Keratinocyte (primary cell): ENCODE measurements around the gene CCDC172. TPM values are rescaled to one million over a fixed set of nuclear protein-coding genes. Genes with fewer than 3 reads are reported as not detected.
A peak's percentile ranks its signal among the peaks of the same experiment; 100 is the strongest.

Experiments
- DNase-seq: peaks from one replicate; pipeline ENCODE4 v3.0.0-alpha.2; 2011; ENCODE audit warnings: low read depth, missing footprints, low spot score
- FAIRE-seq: peaks from 2 replicates; lab custom pipeline; 2011; peaks lifted over from hg19 to GRCh38; lab: Jason Lieb, UNC
- H2AFZ ChIP-seq: 2 replicates; pipeline ENCODE4 v1.6.0; 2012; ENCODE audit warnings: low read length, control low read depth, inconsistent platforms; ENCODE audit not compliant: control insufficient read depth
- H3K27ac ChIP-seq: 2 replicates; pipeline ENCODE4 v1.5.1; 2011; ENCODE audit warnings: low read length; ENCODE audit not compliant: control insufficient read depth, insufficient read depth
- H3K27me3 ChIP-seq: 3 replicates; pipeline ENCODE4 v1.6.0; 2011; ENCODE audit warnings: low read length; ENCODE audit not compliant: control insufficient read depth, insufficient read depth; ENCODE audit errors: extremely low read depth
- H3K36me3 ChIP-seq, 2 experiments: 2 replicates in 1 of 2; 3 replicates in 1 of 2; pipeline ENCODE4 v1.5.1; 2011; ENCODE audit warnings: low read length in 2 of 2, mild to moderate bottlenecking in 1 of 2; ENCODE audit not compliant: control insufficient read depth in 2 of 2, insufficient read depth in 2 of 2; ENCODE audit errors: extremely low read depth in 1 of 2
- H3K4me1 ChIP-seq: 3 replicates; pipeline ENCODE4 v1.5.1; 2011; ENCODE audit warnings: low read length; ENCODE audit not compliant: control insufficient read depth, insufficient read depth; ENCODE audit errors: extremely low read depth
- H3K4me2 ChIP-seq: 3 replicates; pipeline ENCODE4 v1.6.0; 2011; ENCODE audit warnings: low read depth, low read length; ENCODE audit not compliant: control insufficient read depth, insufficient read depth; ENCODE audit errors: extremely low read depth
- H3K4me3 ChIP-seq, 3 experiments: fragments of 200-600 bp in 1 of 3; sonication (generic) in 1 of 3; 2 replicates in 2 of 3; 3 replicates in 1 of 3; pipeline ENCODE4 v1.5.1; 2011 to 2016; ENCODE audit warnings: low read length in 3 of 3, mild to moderate bottlenecking in 3 of 3, control low read depth in 2 of 3, inconsistent platforms in 1 of 3, low read depth in 1 of 3, mixed read lengths in 1 of 3, mixed run types in 1 of 3, moderate library complexity in 1 of 3; ENCODE audit not compliant: control insufficient read depth in 2 of 3, insufficient read depth in 2 of 3; ENCODE audit errors: extremely low read depth in 1 of 3
- H3K79me2 ChIP-seq: 2 replicates; pipeline ENCODE4 v1.6.0; 2012; ENCODE audit warnings: low read length; ENCODE audit not compliant: control insufficient read depth, insufficient read depth
- H3K9ac ChIP-seq: 3 replicates; pipeline ENCODE4 v1.6.0; 2011; ENCODE audit warnings: low read length; ENCODE audit not compliant: control insufficient read depth, insufficient read depth; ENCODE audit errors: extremely low read depth
- H3K9me1 ChIP-seq: 3 replicates; pipeline ENCODE4 v1.6.0; 2011; ENCODE audit warnings: low read length; ENCODE audit not compliant: control insufficient read depth, insufficient read depth; ENCODE audit errors: extremely low read depth
- H3K9me3 ChIP-seq: 2 replicates; pipeline ENCODE4 v1.5.1; 2012; ENCODE audit warnings: low read depth, low read length; ENCODE audit not compliant: control insufficient read depth
- H4K20me1 ChIP-seq: 3 replicates; pipeline ENCODE4 v1.6.0; 2011; ENCODE audit warnings: low read length; ENCODE audit not compliant: control insufficient read depth, insufficient read depth; ENCODE audit errors: extremely low read depth
- CTCF ChIP-seq, 3 experiments: IDR thresholded peaks in 1 of 3; conservative IDR thresholded peaks in 1 of 3; optimal IDR thresholded peaks in 1 of 3; 2 replicates in 2 of 3; 3 replicates in 1 of 3; pipeline versions ENCODE3 to v1.5.1; 2011; ENCODE audit warnings: low read length in 3 of 3, mild to moderate bottlenecking in 3 of 3, moderate library complexity in 2 of 3, control low read depth in 1 of 3, inconsistent platforms in 1 of 3; ENCODE audit not compliant: insufficient read depth in 2 of 3; ENCODE audit errors: extremely low read depth in 1 of 3
- EZH2 ChIP-seq: IDR thresholded peaks from one replicate; pipeline ENCODE4 v1.6.1; 2012; ENCODE audit warnings: inconsistent platforms, mild to moderate bottlenecking, low read length, moderate library complexity
- dilution Hi-C: fragments of 300-500 bp; cut with MboI; formaldehyde crosslinking; loops from one replicate; pipeline ENCODE4 v1.7.0; 2020; ENCODE audit warnings: low sequenced_read_pairs; ENCODE audit not compliant: extremely low pct_ligation_motif_present
- polyA plus RNA-seq, 5 experiments: library from polyadenylated mRNA; depleted of rRNA in 3 of 5; stranded (reverse) in 3 of 5; stranded (forward) in 1 of 5; unstranded in 1 of 5; fragments of >200 nt; gene quantifications; 1 replicate in 1 of 5; 2 replicates in 3 of 5; 3 replicates in 1 of 5; pipeline versions ENCODE4 v1.2.1 to v1.2.3, GENCODE V29; 2011 to 2012; ENCODE audit warnings: missing spikeins in 2 of 5, low read depth in 1 of 5, low replicate concordance in 1 of 5

CCDC172 gene
- polyA plus RNA-seq, 1 donor (not counting 4 experiments of a cell fraction or from before 2014, with no cell fraction given): not detected

- Histone ChIP-seq H3K9me1 (no peaks in the 10 kb centered on the region), H3K4me2 (peak overlapping the region; percentile 56), H3K27me3 (peaks cover under 1% of the 10 kb centered on the region), H4K20me1 (no peaks in the 10 kb centered on the region), H3K9ac (no peak overlapping the region), H3K9me3 (no peaks in the 10 kb centered on the region), H3K79me2 (no peaks in the 10 kb centered on the region), H3K36me3 (no peaks in the 10 kb centered on the region), H3K4me1 (peaks cover 8% of the 10 kb centered on the region), H3K27ac (peak overlapping the region; percentile 56), H2AFZ (no peak overlapping the region), H3K4me3 (no peak overlapping the region)
- FAIRE-seq (peak; percentile 97), DNase-seq (peak; percentile 25)
- TF ChIP-seq CTCF (optimal IDR thresholded peaks at IDR 0.05 in 1 of 3, IDR thresholded peaks at IDR 0.05 in 1 of 3, conservative IDR thresholded peaks at IDR 0.05 in 1 of 3; ENCODE audit: extremely low read depth in 1 of 3, insufficient read depth in 2 of 3, low read length in 3 of 3) (no peak), EZH2 (no peak)
- dilution Hi-C loops: no loop called here
These were observed 29.6 kb downstream of the CCDC172 start for GRCh38 chr10:116353817-116354216.

- no peaks in the 10 kb centered on the region for H3K9me1 ChIP-seq
- no peak for TF ChIP-seq EZH2
- no peak for TF ChIP-seq CTCF (optimal IDR thresholded peaks at IDR 0.05 in 1 of 3, IDR thresholded peaks at IDR 0.05 in 1 of 3, conservative IDR thresholded peaks at IDR 0.05 in 1 of 3; ENCODE audit: extremely low read depth in 1 of 3, insufficient read depth in 2 of 3, low read length in 3 of 3)
These were observed 31.1 kb downstream of the CCDC172 start for GRCh38 chr10:116355341-116355740.

More at GRCh38 chr10:116355341-116355740, 31.1 kb downstream of the CCDC172 start:
- no peaks in the 10 kb centered on the region for H4K20me1 ChIP-seq
- no peak for DNase-seq
- peaks cover 8% of the 10 kb centered on the region for H3K4me1 ChIP-seq
- H3K79me2 ChIP-seq: no peaks in the 10 kb centered on the region
- no peak overlapping the region for H2AFZ ChIP-seq
- no peaks in the 10 kb centered on the region for H3K27me3 ChIP-seq
- no peaks in the 10 kb centered on the region for H3K36me3 ChIP-seq
- H3K27ac ChIP-seq: no peak overlapping the region
- no peak for FAIRE-seq
- H3K4me3 ChIP-seq: no peak overlapping the region
- dilution Hi-C loops: no loop called here
- no peak overlapping the region for H3K9ac ChIP-seq
- no peak overlapping the region for H3K4me2 ChIP-seq
- H3K9me3 ChIP-seq: no peaks in the 10 kb centered on the region
